GM23338 (cell line): ENCODE data around the gene SCAF4.

Source experiments
- CREB1 ChIP-seq: fragments of 250-450 bp; sonication (Bioruptor Pico); IDR thresholded peaks from 2 replicates; pipeline ENCODE4 v1.5.0; 2020; ENCODE audit warnings: low read depth, mild to moderate bottlenecking, moderate library complexity
- EZH2 ChIP-seq: fragments of 200-600 bp; sonication (generic); IDR thresholded peaks from one replicate; pipeline ENCODE4 v1.8.0; 2017; ENCODE audit warnings: antibody characterized with exemption, mild to moderate bottlenecking, low read depth; ENCODE audit not compliant: unreplicated experiment
- EZH2phosphoT487 ChIP-seq: fragments of 200-600 bp; sonication (generic); IDR thresholded peaks from one replicate; pipeline ENCODE4 v1.8.1; 2018; ENCODE audit warnings: antibody characterized with exemption; ENCODE audit not compliant: unreplicated experiment
- JUNB ChIP-seq: IDR thresholded peaks from one replicate; pipeline ENCODE4 v1.6.1; 2016; ENCODE audit warnings: antibody characterized with exemption; ENCODE audit not compliant: unreplicated experiment
- NANOG ChIP-seq: IDR thresholded peaks from 2 replicates; pipeline ENCODE4 v1.6.1; 2016; ENCODE audit warnings: antibody characterized with exemption, borderline replicate concordance
- POLR2AphosphoS5 ChIP-seq: IDR thresholded peaks from 2 replicates; pipeline ENCODE4 v1.6.1; 2016; ENCODE audit warnings: antibody characterized with exemption, low read depth
- STAT1 ChIP-seq: IDR thresholded peaks from one replicate; pipeline ENCODE4 v1.6.1; 2016; ENCODE audit warnings: antibody characterized with exemption; ENCODE audit not compliant: unreplicated experiment
- ZNF331 ChIP-seq: fragments of 250-450 bp; sonication (Bioruptor Pico); IDR thresholded peaks from 2 replicates; pipeline ENCODE4 v1.5.0; 2020; ENCODE audit warnings: low read depth, mild to moderate bottlenecking, moderate library complexity
- TF ChIP-seq, protein P1 (sequence below): fragments of 250-450 bp; sonication (Bioruptor Pico); IDR thresholded peaks from 2 replicates; pipeline ENCODE4 v1.5.0; 2020; ENCODE audit warnings: mild to moderate bottlenecking, moderate library complexity
- TF ChIP-seq, protein P2 (sequence below), 2 experiments: fragments of 200-600 bp in 1 of 2; sonication (generic) in 1 of 2; conservative IDR thresholded peaks; 2 replicates each; pipeline versions ENCODE4 v1.5.1 to v1.6.1; 2016 to 2017; ENCODE audit warnings: antibody characterized with exemption in 2 of 2, low read depth in 2 of 2, mild to moderate bottlenecking in 2 of 2, moderate library complexity in 1 of 2
- TF ChIP-seq, protein P3 (sequence below): IDR thresholded peaks from one replicate; pipeline ENCODE4 v1.6.1; 2018; ENCODE audit warnings: antibody characterized with exemption; ENCODE audit not compliant: unreplicated experiment

DNA sequence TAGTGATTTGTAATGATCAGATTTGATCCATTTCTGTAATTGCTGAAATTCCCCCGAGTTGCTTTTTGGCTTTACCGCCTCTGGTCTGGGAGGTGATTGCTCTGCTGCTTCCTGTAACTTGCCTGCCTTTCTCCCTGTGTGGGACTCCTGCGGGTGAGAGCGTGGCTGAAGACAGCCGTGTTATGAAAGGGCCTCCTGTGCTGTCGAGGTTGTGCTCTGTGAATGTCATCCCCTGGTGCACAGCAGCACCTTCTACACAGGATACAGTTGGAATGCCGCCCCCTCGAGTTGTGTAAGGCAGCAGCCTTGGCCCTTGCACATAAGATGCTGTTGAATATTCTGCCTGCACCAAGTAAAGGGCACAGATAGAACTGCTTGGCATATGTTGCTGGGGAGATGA lies 66.5 kb downstream of the SCAF4 start:
- TF ChIP-seq, protein P1, sequence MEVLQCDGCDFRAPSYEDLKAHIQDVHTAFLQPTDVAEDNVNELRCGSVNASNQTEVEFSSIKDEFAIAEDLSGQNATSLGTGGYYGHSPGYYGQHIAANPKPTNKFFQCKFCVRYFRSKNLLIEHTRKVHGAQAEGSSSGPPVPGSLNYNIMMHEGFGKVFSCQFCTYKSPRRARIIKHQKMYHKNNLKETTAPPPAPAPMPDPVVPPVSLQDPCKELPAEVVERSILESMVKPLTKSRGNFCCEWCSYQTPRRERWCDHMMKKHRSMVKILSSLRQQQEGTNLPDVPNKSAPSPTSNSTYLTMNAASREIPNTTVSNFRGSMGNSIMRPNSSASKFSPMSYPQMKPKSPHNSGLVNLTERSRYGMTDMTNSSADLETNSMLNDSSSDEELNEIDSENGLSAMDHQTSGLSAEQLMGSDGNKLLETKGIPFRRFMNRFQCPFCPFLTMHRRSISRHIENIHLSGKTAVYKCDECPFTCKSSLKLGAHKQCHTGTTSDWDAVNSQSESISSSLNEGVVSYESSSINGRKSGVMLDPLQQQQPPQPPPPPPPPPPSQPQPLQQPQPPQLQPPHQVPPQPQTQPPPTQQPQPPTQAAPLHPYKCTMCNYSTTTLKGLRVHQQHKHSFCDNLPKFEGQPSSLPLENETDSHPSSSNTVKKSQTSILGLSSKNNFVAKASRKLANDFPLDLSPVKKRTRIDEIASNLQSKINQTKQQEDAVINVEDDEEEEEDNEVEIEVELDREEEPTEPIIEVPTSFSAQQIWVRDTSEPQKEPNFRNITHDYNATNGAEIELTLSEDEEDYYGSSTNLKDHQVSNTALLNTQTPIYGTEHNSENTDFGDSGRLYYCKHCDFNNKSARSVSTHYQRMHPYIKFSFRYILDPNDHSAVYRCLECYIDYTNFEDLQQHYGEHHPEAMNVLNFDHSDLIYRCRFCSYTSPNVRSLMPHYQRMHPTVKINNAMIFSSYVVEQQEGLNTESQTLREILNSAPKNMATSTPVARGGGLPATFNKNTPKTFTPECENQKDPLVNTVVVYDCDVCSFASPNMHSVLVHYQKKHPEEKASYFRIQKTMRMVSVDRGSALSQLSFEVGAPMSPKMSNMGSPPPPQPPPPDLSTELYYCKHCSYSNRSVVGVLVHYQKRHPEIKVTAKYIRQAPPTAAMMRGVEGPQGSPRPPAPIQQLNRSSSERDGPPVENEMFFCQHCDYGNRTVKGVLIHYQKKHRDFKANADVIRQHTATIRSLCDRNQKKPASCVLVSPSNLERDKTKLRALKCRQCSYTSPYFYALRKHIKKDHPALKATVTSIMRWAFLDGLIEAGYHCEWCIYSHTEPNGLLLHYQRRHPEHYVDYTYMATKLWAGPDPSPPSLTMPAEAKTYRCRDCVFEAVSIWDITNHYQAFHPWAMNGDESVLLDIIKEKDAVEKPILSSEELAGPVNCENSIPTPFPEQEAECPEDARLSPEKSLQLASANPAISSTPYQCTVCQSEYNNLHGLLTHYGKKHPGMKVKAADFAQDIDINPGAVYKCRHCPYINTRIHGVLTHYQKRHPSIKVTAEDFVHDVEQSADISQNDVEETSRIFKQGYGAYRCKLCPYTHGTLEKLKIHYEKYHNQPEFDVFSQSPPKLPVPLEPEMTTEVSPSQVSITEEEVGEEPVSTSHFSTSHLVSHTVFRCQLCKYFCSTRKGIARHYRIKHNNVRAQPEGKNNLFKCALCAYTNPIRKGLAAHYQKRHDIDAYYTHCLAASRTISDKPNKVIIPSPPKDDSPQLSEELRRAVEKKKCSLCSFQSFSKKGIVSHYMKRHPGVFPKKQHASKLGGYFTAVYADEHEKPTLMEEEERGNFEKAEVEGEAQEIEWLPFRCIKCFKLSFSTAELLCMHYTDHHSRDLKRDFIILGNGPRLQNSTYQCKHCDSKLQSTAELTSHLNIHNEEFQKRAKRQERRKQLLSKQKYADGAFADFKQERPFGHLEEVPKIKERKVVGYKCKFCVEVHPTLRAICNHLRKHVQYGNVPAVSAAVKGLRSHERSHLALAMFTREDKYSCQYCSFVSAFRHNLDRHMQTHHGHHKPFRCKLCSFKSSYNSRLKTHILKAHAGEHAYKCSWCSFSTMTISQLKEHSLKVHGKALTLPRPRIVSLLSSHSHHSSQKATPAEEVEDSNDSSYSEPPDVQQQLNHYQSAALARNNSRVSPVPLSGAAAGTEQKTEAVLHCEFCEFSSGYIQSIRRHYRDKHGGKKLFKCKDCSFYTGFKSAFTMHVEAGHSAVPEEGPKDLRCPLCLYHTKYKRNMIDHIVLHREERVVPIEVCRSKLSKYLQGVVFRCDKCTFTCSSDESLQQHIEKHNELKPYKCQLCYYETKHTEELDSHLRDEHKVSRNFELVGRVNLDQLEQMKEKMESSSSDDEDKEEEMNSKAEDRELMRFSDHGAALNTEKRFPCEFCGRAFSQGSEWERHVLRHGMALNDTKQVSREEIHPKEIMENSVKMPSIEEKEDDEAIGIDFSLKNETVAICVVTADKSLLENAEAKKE (CRISPR knock-in tag): no peak
- TF ChIP-seq POLR2AphosphoS5 (no peak), STAT1 (no peak), EZH2 (no peak), EZH2phosphoT487 (no peak), NANOG (no peak), ZNF331 (CRISPR knock-in tag) (no peak), JUNB (no peak), CREB1 (no peak)
- TF ChIP-seq, protein P2, sequence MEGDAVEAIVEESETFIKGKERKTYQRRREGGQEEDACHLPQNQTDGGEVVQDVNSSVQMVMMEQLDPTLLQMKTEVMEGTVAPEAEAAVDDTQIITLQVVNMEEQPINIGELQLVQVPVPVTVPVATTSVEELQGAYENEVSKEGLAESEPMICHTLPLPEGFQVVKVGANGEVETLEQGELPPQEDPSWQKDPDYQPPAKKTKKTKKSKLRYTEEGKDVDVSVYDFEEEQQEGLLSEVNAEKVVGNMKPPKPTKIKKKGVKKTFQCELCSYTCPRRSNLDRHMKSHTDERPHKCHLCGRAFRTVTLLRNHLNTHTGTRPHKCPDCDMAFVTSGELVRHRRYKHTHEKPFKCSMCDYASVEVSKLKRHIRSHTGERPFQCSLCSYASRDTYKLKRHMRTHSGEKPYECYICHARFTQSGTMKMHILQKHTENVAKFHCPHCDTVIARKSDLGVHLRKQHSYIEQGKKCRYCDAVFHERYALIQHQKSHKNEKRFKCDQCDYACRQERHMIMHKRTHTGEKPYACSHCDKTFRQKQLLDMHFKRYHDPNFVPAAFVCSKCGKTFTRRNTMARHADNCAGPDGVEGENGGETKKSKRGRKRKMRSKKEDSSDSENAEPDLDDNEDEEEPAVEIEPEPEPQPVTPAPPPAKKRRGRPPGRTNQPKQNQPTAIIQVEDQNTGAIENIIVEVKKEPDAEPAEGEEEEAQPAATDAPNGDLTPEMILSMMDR (conservative IDR thresholded peaks at IDR 0.05; ENCODE audit: low read depth in 2 of 2): peak in 1 of 2 experiments; percentile 28; a peak in 3 of 4 replicates
- TF ChIP-seq, protein P3, sequence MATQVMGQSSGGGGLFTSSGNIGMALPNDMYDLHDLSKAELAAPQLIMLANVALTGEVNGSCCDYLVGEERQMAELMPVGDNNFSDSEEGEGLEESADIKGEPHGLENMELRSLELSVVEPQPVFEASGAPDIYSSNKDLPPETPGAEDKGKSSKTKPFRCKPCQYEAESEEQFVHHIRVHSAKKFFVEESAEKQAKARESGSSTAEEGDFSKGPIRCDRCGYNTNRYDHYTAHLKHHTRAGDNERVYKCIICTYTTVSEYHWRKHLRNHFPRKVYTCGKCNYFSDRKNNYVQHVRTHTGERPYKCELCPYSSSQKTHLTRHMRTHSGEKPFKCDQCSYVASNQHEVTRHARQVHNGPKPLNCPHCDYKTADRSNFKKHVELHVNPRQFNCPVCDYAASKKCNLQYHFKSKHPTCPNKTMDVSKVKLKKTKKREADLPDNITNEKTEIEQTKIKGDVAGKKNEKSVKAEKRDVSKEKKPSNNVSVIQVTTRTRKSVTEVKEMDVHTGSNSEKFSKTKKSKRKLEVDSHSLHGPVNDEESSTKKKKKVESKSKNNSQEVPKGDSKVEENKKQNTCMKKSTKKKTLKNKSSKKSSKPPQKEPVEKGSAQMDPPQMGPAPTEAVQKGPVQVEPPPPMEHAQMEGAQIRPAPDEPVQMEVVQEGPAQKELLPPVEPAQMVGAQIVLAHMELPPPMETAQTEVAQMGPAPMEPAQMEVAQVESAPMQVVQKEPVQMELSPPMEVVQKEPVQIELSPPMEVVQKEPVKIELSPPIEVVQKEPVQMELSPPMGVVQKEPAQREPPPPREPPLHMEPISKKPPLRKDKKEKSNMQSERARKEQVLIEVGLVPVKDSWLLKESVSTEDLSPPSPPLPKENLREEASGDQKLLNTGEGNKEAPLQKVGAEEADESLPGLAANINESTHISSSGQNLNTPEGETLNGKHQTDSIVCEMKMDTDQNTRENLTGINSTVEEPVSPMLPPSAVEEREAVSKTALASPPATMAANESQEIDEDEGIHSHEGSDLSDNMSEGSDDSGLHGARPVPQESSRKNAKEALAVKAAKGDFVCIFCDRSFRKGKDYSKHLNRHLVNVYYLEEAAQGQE: no peak
